Mesendoderm (in vitro differentiated cells): ENCODE measurements around the gene SEMA3C.

Experiments
- DNase-seq: peaks from one replicate; pipeline ENCODE4 v3.0.0; 2013
- H2AK5ac ChIP-seq: 2 replicates; pipeline ENCODE4 v1.6.1; 2013; ENCODE audit warnings: low read length, inconsistent platforms
- H2BK120ac ChIP-seq: 2 replicates; pipeline ENCODE4 v1.6.1; 2013; ENCODE audit warnings: low read depth, mild to moderate bottlenecking, low read length, moderate library complexity, mixed read lengths
- H2BK15ac ChIP-seq: replicated peaks from 2 replicates; pipeline ENCODE4 v1.6.1; 2013; ENCODE audit warnings: low read depth, mild to moderate bottlenecking, moderate library complexity
- H2BK5ac ChIP-seq: 2 replicates; pipeline ENCODE4 v1.6.1; 2013; ENCODE audit warnings: low read length, inconsistent platforms
- H3K18ac ChIP-seq: 2 replicates; pipeline ENCODE4 v1.6.1; 2013; ENCODE audit warnings: mild to moderate bottlenecking, low read length, mixed read lengths
- H3K23ac ChIP-seq: one replicate; pipeline ENCODE4 v1.6.1; 2013; ENCODE audit warnings: low read length
- H3K27ac ChIP-seq: 2 replicates; pipeline ENCODE4 v1.5.1; 2013; ENCODE audit warnings: low read depth, mild to moderate bottlenecking, inconsistent platforms, low read length, moderate library complexity
- H3K27me3 ChIP-seq: 2 replicates; pipeline ENCODE4 v1.6.1; 2013; ENCODE audit warnings: low read length, control low read depth, mild to moderate bottlenecking, inconsistent platforms; ENCODE audit not compliant: insufficient read depth, poor library complexity
- H3K36me3 ChIP-seq: 2 replicates; pipeline ENCODE4 v1.6.1; 2013; ENCODE audit warnings: low read length, inconsistent platforms; ENCODE audit not compliant: control insufficient read depth, insufficient read depth
- H3K4ac ChIP-seq: one replicate; pipeline ENCODE4 v1.6.1; 2013; ENCODE audit warnings: low read depth, mild to moderate bottlenecking, low read length, moderate library complexity
- H3K4me1 ChIP-seq: 2 replicates; pipeline ENCODE4 v1.6.1; 2013; ENCODE audit warnings: low read depth, low read length, inconsistent platforms; ENCODE audit not compliant: control insufficient read depth
- H3K4me2 ChIP-seq: 2 replicates; pipeline ENCODE4 v1.6.1; 2013; ENCODE audit warnings: low read length
- H3K4me3 ChIP-seq: 2 replicates; pipeline ENCODE4 v1.5.1; 2013; ENCODE audit warnings: mild to moderate bottlenecking, low read length
- H3K56ac ChIP-seq: one replicate; pipeline ENCODE4 v1.6.1; 2013; ENCODE audit warnings: low read length
- H3K79me1 ChIP-seq: 2 replicates; pipeline ENCODE4 v1.6.1; 2013; ENCODE audit warnings: low read length, inconsistent platforms
- H3K79me2 ChIP-seq: 2 replicates; pipeline ENCODE4 v1.6.1; 2013; ENCODE audit warnings: mild to moderate bottlenecking, low read length; ENCODE audit not compliant: control insufficient read depth, insufficient read depth
- H3K9ac ChIP-seq: 2 replicates; pipeline ENCODE4 v1.6.1; 2013; ENCODE audit warnings: low read length, inconsistent platforms
- H4K5ac ChIP-seq: one replicate; pipeline ENCODE4 v1.6.1; 2013; ENCODE audit warnings: low read length
- H4K8ac ChIP-seq: one replicate; pipeline ENCODE4 v1.6.1; 2013; ENCODE audit warnings: low read depth, mild to moderate bottlenecking, control low read depth, low read length, moderate library complexity
- whole genome bisulfite sequencing: extraction: QIAGEN DNeasy Blood & Tissue Kit; methylation state at CpG from one replicate; pipeline ENCODE4 v1.1.7; 2013; ENCODE audit warnings: low lambda C conversion rate, missing lambda C conversion rate; ENCODE audit not compliant: insufficient coverage; ENCODE audit errors: extremely low coverage; 5-methylcytosine and 5-hydroxymethylcytosine counted together

The SEMA3C gene

DNA sequence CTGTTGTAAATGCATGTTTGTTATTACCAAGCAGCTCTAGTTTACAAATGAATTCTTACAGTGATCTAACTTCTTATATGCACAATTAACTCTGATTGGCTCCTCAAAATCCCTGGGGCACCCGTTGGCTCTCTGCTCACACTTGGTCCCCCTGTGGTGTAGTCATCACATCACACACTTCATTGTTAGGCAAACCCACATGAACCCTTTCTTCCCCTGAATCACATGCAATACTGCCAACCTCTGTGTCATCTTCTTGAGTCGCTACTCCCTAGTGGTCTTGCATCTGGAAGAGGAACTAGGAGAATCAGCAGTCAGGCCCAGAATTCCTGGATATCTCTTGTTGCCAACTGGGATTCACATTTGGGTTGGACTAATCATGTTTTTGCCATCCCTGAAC, 207.3 kb downstream of the SEMA3C start:
- Histone ChIP-seq H3K56ac (no peak overlapping the region), H3K4me2 (no peak overlapping the region), H3K79me2 (no peaks in the 10 kb centered on the region), H3K27me3 (no peaks in the 10 kb centered on the region), H4K8ac (no peak overlapping the region), H3K4ac (no peak overlapping the region), H2BK15ac (no peak overlapping the region), H2BK5ac (no peak overlapping the region), H3K23ac (no peak overlapping the region), H3K9ac (no peak overlapping the region), H3K4me3 (no peak overlapping the region), H2AK5ac (no peak overlapping the region), H3K36me3 (no peaks in the 10 kb centered on the region), H3K18ac (no peak overlapping the region), H3K79me1 (no peaks in the 10 kb centered on the region), H3K27ac (no peak overlapping the region), H3K4me1 (peaks cover 7% of the 10 kb centered on the region), H2BK120ac (no peak overlapping the region), H4K5ac (no peak overlapping the region)
- DNase-seq: peak; percentile 32
- no CpG with 5 or more reads among the region's 2 CpGs for WGBS

DNA sequence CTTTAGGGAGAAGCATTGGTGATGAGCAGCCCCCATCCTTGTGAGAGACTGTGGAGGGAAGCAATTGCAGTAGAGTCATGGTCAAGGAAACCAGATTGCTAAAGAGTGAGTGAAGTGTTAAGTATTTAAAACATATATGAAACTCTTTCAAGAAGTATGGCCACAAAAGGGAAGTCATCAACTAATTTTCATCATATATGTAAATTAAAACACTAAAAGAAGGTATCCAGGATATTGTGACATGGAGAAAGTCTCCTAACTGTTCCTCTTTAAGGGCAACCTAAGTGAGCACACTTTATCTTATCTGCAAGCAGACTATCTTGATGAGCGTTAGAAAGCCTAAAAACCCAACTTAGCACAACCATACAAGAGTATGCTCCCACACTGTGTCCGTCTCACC, 210.7 kb downstream of the SEMA3C start:
- Histone ChIP-seq H4K5ac (no peak overlapping the region), H3K79me1 (no peaks in the 10 kb centered on the region), H3K27ac (no peak overlapping the region), H2AK5ac (no peak overlapping the region), H2BK15ac (no peak overlapping the region), H3K56ac (no peak overlapping the region), H3K23ac (no peak overlapping the region), H3K4me3 (no peak overlapping the region), H3K27me3 (no peaks in the 10 kb centered on the region), H4K8ac (no peak overlapping the region), H3K4me1 (peaks cover 7% of the 10 kb centered on the region), H3K18ac (no peak overlapping the region), H3K79me2 (no peaks in the 10 kb centered on the region), H2BK120ac (no peak overlapping the region), H3K36me3 (no peaks in the 10 kb centered on the region), H3K4ac (no peak overlapping the region), H3K9ac (no peak overlapping the region), H2BK5ac (no peak overlapping the region), H3K4me2 (no peak overlapping the region)
- no CpG with 5 or more reads among the region's 2 CpGs for WGBS
- DNase-seq: peak; percentile 78

GRCh38 chr7:80707318-80707717, 211.5 kb downstream of the SEMA3C start:
- H3K56ac ChIP-seq: no peak overlapping the region
- no peaks in the 10 kb centered on the region for H3K79me1 ChIP-seq
- no peak overlapping the region for H4K5ac ChIP-seq
- peaks cover 7% of the 10 kb centered on the region for H3K4me1 ChIP-seq
- no peak overlapping the region for H2AK5ac ChIP-seq
- no peak overlapping the region for H3K18ac ChIP-seq
- no peak overlapping the region for H2BK120ac ChIP-seq
- H2BK5ac ChIP-seq: no peak overlapping the region
- no peak overlapping the region for H3K23ac ChIP-seq
- H3K4ac ChIP-seq: no peak overlapping the region
- H3K4me2 ChIP-seq: no peak overlapping the region
- no peak overlapping the region for H3K4me3 ChIP-seq
- no peak overlapping the region for H4K8ac ChIP-seq
- H3K79me2 ChIP-seq: no peaks in the 10 kb centered on the region
- no peaks in the 10 kb centered on the region for H3K36me3 ChIP-seq
- DNase-seq: no peak
- no peak overlapping the region for H3K27ac ChIP-seq
- 100% methylated on average over 1 of the region's 1 CpG for WGBS
- no peak overlapping the region for H3K9ac ChIP-seq
- H3K27me3 ChIP-seq: no peaks in the 10 kb centered on the region
- no peak overlapping the region for H2BK15ac ChIP-seq

DNA sequence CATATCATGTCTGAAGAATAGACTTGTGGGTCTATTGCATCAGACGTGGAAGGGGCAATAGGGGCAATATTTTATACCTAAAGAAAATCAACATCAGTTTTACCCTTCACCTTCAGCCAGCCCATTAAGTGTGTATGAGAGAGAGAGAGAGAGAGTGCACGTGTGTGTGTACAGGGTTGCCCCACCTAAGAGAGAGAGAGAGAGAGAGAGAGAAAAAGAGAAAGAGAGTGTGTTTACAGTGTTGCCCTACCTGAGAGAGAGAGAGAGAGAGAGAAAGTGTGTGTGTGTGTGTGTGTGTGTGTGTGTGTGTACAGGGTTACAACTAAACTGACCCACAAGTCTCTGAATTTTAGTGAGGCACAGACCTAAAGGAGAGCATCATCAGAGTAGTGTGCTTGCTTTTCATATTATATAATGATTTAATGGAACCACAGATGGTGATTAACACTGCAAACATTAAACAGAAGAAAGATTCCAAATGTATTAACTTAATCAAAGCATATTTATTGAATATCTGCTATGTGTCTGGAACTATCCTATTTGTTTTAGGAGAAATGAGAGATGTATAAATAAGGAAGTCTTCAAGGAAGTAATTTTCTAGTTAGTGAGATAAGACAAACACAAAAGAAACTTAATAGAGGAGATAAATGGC, 213.6 kb downstream of the SEMA3C start:
- no peak overlapping the region for H3K23ac ChIP-seq
- no peak overlapping the region for H3K18ac ChIP-seq
- no peak overlapping the region for H2BK120ac ChIP-seq
- H3K4me1 ChIP-seq: peaks cover 7% of the 10 kb centered on the region
- WGBS: no CpG with 5 or more reads among the region's 2 CpGs
- H3K9ac ChIP-seq: no peak overlapping the region
- no peaks in the 10 kb centered on the region for H3K79me2 ChIP-seq
- DNase-seq: no peak
- H3K36me3 ChIP-seq: no peaks in the 10 kb centered on the region
- H3K27ac ChIP-seq: no peak overlapping the region
- H3K4me2 ChIP-seq: no peak overlapping the region
- H2BK5ac ChIP-seq: no peak overlapping the region
- no peak overlapping the region for H3K4ac ChIP-seq
- no peak overlapping the region for H3K56ac ChIP-seq
- H3K27me3 ChIP-seq: no peaks in the 10 kb centered on the region
- no peak overlapping the region for H2BK15ac ChIP-seq
- H4K8ac ChIP-seq: peak overlapping the region; percentile 39
- no peaks in the 10 kb centered on the region for H3K79me1 ChIP-seq
- no peak overlapping the region for H3K4me3 ChIP-seq
- H2AK5ac ChIP-seq: no peak overlapping the region
- H4K5ac ChIP-seq: no peak overlapping the region

DNA sequence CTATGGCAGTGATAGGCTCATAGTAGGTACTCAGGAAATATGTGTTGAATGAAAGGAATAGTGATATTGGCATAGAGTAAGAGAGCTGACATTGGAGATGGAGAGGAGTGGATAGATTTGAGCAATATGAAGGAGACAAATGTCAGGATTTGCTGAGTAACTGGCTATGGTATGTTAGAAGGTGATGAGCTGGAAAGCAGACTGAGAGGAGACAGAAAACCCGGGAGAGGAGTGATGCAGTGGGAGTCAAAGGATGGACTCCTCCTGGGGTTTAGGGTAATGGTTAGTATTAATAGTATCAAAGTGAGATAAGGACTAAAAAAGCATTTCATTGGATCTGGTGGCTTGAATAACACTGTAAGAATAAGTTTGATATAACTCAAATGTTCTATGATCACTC, 215.6 kb downstream of the SEMA3C start:
- Histone ChIP-seq H2BK5ac (no peak overlapping the region), H3K56ac (no peak overlapping the region), H3K36me3 (no peaks in the 10 kb centered on the region), H3K79me2 (no peaks in the 10 kb centered on the region), H3K27me3 (no peaks in the 10 kb centered on the region), H3K4me2 (no peak overlapping the region), H3K79me1 (no peaks in the 10 kb centered on the region), H3K4ac (no peak overlapping the region), H3K4me3 (no peak overlapping the region), H4K5ac (no peak overlapping the region), H3K4me1 (peaks cover 2% of the 10 kb centered on the region), H4K8ac (no peak overlapping the region), H3K27ac (no peak overlapping the region), H2BK120ac (no peak overlapping the region), H3K23ac (no peak overlapping the region), H2BK15ac (no peak overlapping the region), H3K18ac (no peak overlapping the region), H2AK5ac (no peak overlapping the region), H3K9ac (no peak overlapping the region)
- no peak for DNase-seq
- WGBS: no CpG with 5 or more reads among the region's 1 CpG

DNA sequence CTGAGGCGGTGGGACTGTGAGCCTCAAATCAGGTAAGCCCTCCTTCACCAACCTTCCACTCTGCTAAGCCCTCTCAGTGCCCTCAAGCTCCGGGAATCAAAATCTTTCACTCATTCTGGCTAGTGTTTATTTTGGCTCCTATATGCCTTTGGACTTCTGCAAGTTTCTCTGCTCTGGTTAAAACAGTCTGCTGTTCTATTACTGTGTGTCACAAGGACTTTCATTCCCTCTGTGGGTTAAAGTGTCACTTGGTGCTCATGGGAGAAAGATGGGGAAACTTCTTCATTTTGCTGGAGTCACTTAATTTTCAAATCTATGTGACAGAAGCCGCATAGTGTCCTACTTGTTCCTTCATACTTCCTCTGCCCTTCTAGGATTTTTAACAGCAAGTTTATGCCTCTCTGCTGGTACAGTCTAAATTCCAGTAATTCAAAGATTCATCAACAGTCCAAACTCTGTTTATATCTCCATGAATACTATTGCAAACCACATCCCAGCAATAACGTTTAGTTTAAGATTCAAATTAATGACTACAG, 219.1 kb downstream of the SEMA3C start:
- H3K36me3 ChIP-seq: no peaks in the 10 kb centered on the region
- H3K79me2 ChIP-seq: no peaks in the 10 kb centered on the region
- H3K79me1 ChIP-seq: no peaks in the 10 kb centered on the region
- H3K18ac ChIP-seq: no peak overlapping the region
- H2BK15ac ChIP-seq: no peak overlapping the region
- no peak overlapping the region for H3K4me3 ChIP-seq
- no peak overlapping the region for H2BK120ac ChIP-seq
- H3K27ac ChIP-seq: no peak overlapping the region
- H3K4me2 ChIP-seq: no peak overlapping the region
- H3K4me1 ChIP-seq: no peaks in the 10 kb centered on the region
- no peak overlapping the region for H4K8ac ChIP-seq
- DNase-seq: no peak
- H3K9ac ChIP-seq: no peak overlapping the region
- WGBS: no CpG with 5 or more reads among the region's 4 CpGs
- no peak overlapping the region for H4K5ac ChIP-seq
- H3K23ac ChIP-seq: no peak overlapping the region
- H3K4ac ChIP-seq: no peak overlapping the region
- no peak overlapping the region for H2AK5ac ChIP-seq
- H2BK5ac ChIP-seq: no peak overlapping the region
- no peak overlapping the region for H3K56ac ChIP-seq
- no peaks in the 10 kb centered on the region for H3K27me3 ChIP-seq
